GM19193 (cell line): Measurements from ENCODE around the gene ZNF565.

Source experiments
- POLR2A ChIP-seq: IDR thresholded peaks from 4 replicates; pipeline ENCODE4 v1.6.1; 2011; ENCODE audit not compliant: insufficient read depth, insufficient read length; ENCODE audit errors: extremely low read depth

Gene ZNF565

DNA sequence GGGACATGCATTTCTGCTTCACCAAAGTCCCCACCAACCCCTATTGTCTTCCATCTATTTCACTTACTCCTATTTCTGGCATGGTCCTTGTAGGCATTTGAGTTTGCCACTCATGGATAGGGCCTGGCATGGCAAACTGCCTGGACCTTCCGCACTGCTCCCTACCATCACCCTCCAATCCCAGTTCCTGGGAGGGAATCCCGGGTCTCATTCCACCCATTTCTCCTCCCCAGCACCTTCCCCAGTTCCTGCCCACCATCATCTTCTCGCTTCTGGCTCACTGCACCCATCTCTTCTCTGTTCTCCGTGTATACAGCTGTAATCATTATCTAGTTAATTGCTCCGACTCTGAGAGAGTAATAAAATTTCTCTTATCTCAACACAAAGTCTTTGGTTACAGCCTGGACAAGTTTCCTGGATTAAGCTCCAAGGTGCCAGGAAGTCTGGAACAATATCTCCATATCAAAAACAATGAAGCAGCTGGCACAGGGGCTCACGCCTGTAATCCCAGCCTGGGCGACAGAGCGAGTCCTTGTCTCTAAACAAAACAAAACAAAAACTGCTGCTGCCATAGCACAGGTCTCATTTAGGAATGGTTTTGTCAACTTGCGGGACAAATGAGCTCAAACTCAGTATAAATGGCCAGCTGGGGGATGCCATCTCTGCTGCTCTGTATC, 45.2 kb downstream of the ZNF565 start:
- no peak for TF ChIP-seq POLR2A

DNA sequence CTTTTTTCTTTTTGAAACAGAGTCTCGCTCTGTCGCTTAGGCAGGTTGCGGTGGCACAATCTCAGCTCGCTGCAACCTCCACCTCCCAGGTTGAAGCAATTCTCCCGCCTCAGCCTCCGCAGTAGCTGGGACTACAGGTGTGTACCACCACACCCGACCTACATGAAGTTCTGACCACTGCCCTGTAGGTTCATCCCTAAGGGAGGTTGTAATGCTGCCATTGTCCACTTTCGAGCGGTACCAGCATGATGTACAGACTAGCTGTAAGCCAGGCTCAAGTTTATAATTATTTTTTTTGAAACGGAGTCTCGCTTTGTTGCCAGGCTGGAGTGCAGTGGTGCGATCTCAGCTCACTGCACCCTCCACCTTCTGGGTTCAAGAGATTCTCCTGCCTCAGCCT, 50.7 kb downstream of the ZNF565 start:
- TF ChIP-seq POLR2A: no peak

DNA sequence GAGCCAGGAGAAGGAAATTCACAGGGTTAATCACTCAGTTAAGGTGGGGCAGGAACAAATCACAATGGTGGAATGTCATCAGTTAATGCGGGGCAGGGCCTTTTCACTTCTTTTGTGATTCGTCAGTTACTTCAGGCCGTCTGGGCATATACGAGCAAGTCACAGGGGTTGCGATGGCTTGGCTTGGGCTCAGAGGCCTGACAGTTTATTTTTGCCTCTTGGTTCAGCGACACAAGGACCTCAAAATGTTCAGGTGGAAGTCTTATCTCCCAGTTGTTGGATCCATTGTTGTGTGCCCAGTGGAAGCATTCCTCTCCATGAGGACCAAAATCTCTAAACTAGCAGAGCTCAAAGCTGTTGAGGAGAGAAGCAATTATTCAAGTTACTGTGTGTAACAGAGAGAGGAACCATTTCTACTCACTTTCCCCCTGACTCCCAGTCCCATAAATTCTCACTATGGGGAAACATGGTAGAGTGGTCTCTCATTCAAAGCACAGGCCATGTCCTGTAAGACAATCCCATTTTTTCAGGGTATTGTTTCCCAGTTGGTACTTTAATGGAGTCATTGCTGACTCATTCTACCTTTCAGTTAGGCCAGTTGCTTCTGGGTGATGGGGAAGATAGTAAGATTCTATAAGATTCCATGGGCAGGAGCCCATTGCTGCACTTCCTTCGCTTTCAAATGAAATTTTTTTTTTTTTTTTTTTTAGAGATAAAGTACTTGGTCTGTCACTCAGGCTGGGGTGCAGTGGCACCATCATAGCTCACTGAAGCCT, 53.5 kb downstream of the ZNF565 start:
- TF ChIP-seq POLR2A: no peak

DNA sequence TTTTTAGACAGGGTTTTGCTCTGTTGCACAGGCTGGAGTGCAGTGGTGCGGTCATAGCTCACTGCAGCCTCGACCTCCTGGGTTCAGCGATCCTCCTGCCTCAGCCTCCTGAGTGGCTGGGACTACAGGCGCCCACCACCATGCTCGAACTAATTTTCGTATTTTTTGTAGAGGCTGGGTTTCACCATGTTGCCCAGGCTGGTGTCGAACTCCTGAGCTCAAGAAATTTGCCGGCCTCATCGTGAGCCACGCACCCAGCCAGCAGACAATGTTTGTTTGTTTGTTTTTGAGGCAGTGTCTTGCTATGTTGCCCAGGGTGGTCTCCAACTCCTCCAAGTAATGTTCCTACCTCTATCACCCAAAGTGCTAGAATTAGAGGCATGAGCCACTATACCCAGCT, 61.3 kb downstream of the ZNF565 start:
- no peak for TF ChIP-seq POLR2A

DNA sequence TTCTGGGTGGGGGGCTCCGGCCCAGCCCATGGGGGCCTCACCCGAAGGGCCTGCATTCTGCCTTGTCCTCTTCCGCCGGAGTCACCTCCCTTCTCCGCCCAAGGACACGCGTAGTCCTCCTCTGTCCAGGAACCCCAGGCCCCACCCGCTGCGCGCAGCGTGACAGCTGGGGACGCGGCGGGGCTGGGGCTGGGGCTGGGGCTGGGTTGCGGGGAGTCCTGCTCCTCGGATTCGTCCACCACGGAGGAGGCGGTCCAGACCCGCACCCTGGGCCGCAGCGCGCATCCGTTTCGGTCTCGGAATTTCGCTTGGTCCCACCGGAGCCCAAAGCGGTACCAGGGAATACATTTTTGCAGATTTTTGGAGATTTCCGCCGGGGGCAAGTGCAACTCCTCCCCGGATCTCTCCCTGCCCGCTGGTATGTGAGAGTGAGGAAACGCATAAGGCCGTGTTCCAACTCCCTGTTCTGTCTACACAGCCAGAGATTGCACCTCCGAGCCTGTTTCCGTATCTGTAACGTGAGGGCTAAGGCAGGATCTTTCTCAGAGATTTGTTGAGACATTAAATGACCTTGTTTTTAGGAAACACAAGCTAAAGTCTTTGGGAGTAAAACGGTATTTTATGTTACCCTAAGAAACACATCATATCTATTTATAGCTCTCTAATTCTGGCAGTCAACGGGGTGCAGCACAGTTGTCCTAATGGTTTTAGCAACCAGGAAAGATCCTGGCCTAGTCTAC, 61.9 kb downstream of the ZNF565 start, which contains the start of gene COX7A1:
Gene COX7A1 (minus strand): TSS at position 96 of the 740 bp plus-strand sequence. CDS start 40 bp downstream, at position 56.
- TF ChIP-seq POLR2A: no peak

DNA sequence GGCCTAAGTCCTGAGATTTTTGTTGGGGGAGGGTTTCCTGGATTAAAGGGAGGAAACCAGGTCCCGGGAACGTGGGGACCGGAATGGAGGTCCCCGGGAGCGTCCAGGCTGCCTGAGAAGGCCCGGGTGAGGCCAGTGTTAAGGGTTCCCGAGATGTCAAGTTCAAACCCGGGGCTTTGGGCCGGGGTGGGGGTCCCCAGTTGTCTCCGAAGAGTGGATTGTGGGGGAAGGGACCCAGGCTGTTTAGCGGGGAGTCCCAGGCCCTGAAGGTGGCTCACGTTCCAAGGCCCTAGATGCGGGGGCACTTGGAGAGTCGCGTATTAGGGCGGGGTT, 62.5 kb downstream of the ZNF565 start:
- no peak for TF ChIP-seq POLR2A

DNA sequence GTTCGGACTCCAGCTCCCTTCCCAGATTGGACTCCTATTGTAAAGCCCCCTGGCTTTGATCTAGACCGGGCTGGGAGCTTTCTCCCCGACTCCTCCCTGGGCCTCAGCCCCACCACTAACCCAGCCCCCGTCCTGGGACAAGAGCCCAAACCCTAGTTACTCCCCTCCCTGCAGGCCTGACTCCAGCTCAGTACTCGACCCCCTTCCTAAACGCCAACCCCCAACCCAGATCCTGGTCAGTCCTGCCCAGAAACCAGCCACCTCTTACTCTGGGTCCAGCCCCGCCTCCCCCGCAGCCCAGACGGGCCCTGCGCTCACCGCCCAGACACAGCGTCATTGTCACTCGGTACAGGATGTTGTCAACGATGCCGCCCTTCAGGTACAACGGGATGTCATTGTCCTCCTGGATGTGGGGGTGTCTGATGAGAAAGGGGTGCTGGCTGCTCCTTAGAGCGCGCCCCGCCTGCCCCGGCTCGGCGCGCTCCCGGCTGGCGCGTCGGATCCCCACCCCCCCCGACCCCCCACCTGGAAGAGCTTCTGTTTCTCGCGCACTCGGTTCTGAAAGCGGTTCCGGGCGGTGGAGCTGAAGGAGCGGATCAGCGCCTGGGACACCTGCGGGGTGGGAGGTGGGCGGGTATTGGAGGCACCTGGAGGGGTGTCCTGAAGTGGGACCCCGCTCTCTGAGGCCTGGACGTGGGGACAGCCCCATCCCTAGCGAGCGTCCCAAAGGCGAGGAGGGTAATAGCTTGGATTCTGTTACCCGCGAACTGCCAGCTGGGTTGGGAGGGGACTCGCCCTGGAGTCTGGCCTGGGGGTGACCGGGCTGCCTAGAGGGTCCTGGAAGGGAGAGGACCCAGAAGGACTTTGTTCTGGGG, 63.1 kb downstream of the ZNF565 start:
- TF ChIP-seq POLR2A: peak; percentile 11

DNA sequence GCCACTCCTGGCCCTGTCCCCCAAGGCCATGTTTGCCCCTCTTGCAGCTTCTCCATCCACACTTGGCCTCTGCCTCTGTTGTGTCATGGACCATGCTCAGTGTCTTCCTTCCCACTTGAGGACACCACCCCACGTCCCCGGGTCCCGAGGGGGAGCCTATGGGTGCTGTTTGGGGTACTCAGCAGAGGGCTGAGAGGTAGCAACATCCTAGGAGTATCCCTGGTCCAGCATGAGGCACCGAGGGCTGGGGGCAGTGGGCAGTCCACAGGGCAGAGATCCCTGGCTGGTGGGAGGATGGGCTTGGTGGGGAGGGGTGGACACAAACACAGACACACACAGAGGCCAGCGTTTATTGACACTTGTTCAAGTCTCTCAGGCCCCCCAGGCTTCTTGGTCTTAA, 63.9 kb downstream of the ZNF565 start:
- no peak for TF ChIP-seq POLR2A

DNA sequence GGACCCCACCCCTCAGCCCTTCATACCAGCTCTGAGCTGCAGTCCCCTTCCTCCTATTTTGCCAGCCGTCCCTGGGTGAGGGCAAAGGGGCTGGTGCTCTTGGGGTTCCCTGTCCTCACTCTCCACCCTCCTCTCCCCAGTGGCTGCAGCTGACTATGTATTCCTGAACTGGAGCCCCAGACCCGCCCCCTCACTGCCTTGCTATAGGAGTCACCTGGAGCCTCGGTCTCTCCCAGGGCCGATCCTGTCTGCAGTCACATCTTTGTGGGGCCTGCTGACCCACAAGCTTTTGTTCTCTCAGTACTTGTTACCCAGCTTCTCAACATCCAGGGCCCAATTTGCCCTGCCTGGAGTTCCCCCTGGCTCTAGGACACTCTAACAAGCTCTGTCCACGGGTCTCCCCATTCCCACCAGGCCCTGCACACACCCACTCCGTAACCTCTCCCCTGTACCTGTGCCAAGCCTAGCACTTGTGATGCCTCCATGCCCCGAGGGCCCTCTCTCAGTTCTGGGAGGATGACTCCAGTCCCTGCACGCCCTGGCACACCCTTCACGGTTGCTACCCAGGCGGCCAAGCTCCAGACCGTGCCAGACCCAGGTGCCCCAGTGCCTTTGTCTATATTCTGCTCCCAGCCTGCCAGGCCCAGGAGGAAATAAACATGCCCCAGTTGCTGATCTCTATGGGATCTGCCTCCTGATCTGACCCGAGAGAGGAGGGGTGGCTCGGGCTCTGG, 64.6 kb downstream of the ZNF565 start:
- TF ChIP-seq POLR2A: no peak

DNA sequence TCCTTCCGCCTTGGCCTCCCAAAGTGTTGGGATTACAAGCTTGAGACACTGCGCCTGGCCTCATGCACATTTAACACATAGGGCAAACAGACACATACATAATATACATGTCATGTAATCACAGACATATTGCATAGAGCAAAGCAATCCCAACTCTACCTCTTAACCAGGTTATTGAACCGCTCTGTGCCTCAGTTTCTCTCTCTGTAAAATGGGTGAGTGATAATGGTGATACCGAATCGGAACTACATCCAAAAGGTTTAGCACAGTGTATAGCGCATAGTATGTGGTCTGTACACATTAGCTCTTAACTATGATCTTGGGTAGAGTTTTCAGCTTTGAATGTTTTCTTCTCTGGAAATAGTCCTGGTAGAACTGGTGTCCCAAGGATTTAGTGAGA, 69.8 kb downstream of the ZNF565 start:
- TF ChIP-seq POLR2A: no peak

DNA sequence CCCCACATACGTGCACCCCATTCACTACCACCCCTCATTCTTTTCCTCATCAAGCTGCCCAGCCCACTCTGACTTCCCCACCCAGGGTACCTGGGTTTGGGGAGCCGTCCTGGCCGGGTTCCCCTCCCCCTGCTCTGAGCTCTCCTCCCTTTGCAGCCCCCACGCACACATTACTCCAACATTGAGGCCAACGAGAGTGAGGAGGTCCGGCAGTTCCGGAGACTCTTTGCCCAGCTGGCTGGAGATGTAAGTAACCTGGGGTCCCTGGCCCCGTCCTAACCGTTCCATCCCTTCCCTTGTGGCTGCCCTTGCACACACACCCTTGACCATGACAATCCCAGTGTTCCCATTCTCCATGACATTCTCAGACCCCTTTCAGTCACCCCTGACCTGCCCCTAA, 72.0 kb downstream of the ZNF565 start:
- TF ChIP-seq POLR2A: no peak

DNA sequence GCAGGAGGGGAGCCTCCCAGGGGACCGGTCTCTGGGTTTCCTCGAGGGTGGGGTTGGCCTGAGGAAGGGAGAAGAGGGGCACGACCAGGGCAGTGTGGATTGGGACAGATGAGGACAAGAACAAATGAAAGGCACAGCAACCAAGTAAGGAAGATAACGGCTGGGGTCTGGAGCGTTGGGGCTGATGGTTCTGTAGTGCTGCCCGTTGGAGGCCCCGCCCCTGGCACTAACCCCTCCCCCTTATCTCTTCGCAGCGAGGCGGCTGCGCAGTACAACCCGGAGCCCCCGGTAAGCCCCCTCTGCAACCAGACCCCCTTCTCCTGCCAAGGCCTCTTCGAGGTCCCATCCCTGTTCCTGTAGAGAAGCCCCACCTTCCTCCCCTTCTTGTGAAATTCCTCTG, 72.4 kb downstream of the ZNF565 start:
- TF ChIP-seq POLR2A: no peak

DNA sequence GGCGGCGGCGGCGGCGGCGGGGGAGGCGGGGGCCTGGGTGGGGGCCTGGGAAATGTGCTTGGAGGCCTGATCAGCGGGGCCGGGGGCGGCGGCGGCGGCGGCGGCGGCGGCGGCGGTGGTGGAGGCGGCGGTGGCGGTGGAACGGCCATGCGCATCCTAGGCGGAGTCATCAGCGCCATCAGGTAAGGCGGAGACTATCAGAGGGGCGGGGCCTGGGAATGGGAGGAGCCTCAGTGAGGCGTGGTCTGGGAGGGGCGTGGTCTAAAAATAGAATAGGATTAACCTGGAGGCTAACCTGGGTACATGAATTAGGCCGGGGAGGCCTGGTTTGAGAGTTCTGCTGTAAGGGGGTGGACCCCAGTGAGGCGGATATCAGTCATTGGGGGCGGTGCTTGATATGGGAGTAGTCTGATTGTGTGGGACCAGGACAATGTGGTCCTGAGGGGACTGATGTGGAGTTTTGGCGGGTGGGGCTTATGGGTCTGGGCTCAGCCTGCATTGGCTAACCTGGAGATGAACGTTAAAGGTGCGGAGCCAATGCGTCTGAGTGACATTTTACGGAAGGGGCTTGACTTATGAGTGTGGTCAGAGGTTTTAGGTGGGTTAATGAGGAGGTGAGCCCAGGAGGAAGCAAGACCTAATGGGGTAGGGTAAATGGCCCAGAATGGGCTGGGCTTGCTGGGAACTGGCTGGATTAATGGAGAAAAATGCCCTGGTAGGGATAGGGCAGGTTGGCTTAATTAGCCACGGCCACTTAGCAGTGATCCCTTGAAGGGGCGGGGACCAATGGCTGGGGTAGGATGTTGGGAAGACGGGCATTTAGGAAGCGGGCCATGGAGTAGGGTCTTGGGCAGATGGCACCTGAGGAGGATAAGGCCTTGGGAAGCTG, 73.2 kb downstream of the ZNF565 start:
- no peak for TF ChIP-seq POLR2A
